ENCODE data around the gene PAX7.

The PAX7 gene

DNA sequence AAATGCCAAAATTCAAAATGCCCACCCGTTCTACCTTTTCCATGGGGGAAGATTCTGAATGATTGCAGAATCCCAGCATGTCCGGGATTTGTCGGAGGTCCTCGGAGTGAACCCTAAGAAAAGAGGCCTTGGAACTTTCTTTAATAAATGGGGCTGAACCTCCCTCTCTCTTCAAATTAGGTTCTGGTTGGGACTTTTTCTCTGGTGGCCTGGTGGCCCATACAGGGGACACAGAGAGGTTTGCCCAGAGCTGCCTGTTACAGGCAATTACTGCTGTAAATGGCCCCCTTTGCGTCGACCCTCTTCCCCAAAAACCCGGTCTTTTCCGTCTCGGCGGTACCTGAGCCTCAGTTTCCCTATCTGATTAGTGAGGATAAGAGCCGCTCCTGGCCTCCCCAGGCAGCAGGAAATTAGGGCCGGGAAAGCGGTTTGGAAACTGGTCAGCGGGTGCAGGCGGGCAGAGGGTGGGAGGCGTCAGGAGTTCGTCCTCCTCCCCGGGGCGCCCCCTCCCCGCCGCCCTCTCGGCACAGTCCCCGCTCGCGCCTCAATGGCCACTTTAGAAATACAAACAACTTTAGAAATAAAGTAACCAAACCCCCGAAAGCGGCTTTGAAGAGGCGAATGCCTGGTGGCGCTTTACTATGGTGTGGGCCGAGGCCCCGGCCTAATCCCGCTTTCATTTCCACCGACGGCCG lies 15.6 kb downstream of the PAX7 start:
- TF ChIP-seq, protein P1, sequence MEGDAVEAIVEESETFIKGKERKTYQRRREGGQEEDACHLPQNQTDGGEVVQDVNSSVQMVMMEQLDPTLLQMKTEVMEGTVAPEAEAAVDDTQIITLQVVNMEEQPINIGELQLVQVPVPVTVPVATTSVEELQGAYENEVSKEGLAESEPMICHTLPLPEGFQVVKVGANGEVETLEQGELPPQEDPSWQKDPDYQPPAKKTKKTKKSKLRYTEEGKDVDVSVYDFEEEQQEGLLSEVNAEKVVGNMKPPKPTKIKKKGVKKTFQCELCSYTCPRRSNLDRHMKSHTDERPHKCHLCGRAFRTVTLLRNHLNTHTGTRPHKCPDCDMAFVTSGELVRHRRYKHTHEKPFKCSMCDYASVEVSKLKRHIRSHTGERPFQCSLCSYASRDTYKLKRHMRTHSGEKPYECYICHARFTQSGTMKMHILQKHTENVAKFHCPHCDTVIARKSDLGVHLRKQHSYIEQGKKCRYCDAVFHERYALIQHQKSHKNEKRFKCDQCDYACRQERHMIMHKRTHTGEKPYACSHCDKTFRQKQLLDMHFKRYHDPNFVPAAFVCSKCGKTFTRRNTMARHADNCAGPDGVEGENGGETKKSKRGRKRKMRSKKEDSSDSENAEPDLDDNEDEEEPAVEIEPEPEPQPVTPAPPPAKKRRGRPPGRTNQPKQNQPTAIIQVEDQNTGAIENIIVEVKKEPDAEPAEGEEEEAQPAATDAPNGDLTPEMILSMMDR (IDR thresholded peaks at IDR 0.05; ENCODE audit: control insufficient read depth, insufficient read depth, low read depth, low read length, missing control alignments) = no peak
- H3K4me3 ChIP-seq (ENCODE audit: control insufficient read depth, low read depth, low read length) = no peak overlapping the region
- DNase-seq (ENCODE audit: low read depth) = no peak

DNA sequence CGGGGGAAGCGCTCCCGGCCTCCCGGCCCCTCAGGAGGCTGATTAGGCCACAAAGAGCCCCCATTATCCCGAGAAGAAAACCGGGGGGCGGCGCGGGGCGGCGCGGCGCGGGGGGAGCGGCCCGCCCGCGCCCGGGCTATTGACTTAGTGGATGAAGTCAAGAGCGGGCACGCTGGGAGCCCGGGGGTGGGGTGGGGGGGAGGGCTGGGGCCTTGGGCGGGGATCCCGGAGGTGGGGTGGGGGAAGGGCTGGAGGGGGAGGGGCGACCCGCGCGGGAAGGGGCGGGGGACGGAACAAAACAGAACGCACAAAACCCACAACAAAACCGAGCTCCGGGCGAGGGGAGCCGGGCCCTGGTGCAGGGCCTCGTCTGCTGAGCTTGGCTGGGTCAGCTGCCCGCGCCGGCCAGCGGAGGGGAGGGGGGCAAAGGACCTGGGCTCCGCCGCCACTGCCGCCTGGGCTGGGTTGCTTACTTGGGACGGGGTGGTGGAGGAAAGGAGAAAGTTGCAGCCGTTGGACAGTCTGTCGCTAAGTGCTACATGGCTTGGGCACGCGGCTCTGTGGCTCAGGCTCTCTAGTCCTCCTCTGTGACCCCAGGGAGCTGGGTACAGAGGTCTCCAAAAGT lies 16.3 kb downstream of the PAX7 start:
- H3K4me3 ChIP-seq (ENCODE audit: control insufficient read depth, low read depth, low read length) = no peak overlapping the region
- TF ChIP-seq, protein P1 (IDR thresholded peaks at IDR 0.05; ENCODE audit: control insufficient read depth, insufficient read depth, low read depth, low read length, missing control alignments) = no peak
- no peak for DNase-seq (ENCODE audit: low read depth)

DNA sequence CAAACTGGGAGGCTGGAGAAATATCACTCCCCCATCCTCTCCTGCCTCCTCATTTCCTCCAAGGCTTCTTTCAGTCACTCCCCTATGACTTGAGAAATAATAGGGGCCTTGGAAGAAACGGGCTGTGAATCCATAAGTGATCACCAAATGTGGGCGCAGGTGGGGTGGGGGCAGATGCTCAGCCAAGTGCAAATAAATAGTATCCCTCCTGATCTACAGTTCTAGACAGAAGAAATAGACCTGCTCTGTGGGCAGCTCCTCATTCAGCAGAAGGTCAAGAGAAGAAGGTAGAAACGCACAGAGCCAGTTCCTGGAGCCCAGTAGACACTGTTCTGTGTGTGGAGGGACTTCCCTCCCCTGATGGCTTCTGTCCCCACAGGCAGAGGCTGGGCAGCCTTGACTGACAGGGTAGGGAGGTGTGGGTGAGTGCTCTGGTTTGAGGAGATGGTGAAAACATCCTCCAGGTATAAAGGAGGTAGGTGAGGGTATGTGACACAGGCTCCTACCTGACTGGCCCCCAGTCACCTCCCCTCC lies 17.1 kb downstream of the PAX7 start:
- TF ChIP-seq, protein P1 (IDR thresholded peaks at IDR 0.05; ENCODE audit: control insufficient read depth, insufficient read depth, low read depth, low read length, missing control alignments) = no peak
- no peak for DNase-seq (ENCODE audit: low read depth)
- no peak overlapping the region for H3K4me3 ChIP-seq (ENCODE audit: control insufficient read depth, low read depth, low read length)

DNA sequence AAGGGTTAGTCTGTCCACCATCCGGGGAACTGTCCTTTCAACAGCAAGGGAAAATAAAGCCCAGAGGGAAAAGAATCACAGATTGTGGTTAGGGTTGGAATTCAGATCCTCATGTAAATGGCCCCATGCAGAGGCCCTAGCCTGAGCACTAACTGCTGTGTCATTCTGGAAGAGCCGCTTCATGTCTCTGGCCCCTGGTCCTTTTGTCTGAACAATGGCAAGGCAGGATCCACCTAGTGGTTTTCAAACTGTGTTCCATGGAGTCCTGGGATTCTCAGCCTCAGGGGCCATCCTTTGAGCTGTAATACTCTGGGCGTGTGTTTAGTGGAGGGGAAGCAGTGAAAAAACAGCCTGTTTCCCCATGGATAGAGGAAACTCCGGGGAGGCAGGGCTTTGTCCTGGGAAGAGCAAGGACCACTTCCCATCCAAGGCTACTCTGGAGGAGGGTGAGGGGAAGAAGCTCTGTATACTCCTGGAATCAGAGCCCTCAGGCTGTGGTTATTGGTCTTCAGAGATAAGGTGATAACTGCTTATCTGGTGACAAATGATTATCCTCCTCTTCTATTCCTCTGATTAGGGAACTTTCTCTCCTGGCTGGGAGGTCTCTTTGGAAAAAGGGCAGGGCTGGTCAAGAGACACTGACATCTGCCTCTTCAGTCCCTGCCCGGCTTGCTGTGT lies 19.2 kb downstream of the PAX7 start:
- DNase-seq (ENCODE audit: low read depth) = no peak
- no peak overlapping the region for H3K4me3 ChIP-seq (ENCODE audit: control insufficient read depth, low read depth, low read length)
- TF ChIP-seq, protein P1 (IDR thresholded peaks at IDR 0.05; ENCODE audit: control insufficient read depth, insufficient read depth, low read depth, low read length, missing control alignments) = no peak

DNA sequence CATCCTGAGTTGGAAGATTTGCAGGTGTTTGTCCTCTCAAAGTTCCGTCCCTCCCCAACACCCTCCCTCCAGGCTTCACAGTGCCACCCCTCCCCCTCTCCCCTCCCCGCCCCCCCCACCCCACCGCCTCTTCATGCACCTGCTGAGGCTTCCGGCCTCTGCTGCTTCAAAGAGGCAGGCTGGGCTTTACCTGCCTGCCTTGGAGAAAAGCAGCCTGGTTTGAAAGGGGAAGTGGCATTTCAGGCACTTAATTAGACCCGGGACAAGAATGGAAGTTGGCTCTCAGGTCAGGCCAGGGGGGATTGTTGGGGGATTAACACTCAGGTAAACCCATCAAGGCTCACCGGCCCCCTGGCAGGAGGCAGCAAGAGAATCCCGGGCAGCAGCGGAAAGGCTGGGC lies 21.1 kb downstream of the PAX7 start:
- TF ChIP-seq, protein P1 (IDR thresholded peaks at IDR 0.05; ENCODE audit: control insufficient read depth, insufficient read depth, low read depth, low read length, missing control alignments) = no peak
- DNase-seq (ENCODE audit: low read depth) = no peak
- H3K4me3 ChIP-seq (ENCODE audit: control insufficient read depth, low read depth, low read length) = no peak overlapping the region

DNA sequence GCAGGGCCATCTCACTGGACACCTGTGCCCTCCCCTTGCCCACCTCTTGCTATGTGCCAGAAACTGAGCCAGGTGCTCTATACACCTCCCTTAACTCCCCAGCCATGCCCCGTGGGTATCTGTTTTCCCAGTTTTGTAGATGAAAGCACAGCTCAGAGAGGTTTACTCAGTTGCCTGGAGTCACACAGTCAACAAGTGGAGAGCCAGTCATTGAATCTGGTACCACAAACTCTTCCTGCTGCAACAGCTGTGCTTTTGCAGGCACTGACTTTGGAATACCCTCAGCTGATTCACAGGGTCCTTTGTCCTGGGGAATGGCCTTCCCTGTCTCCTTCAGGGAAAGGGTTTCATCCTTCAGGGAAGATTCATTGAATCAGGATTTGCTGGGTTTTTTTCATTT lies 22.1 kb downstream of the PAX7 start:
- TF ChIP-seq, protein P1 (IDR thresholded peaks at IDR 0.05; ENCODE audit: control insufficient read depth, insufficient read depth, low read depth, low read length, missing control alignments) = no peak
- no peak overlapping the region for H3K4me3 ChIP-seq (ENCODE audit: control insufficient read depth, low read depth, low read length)
- no peak for DNase-seq (ENCODE audit: low read depth)

Data from AG09309 (cell line).